Lower lobe of right lung (tissue), 2 donors: ENCODE data around the gene TRAPPC2. TPM values are rescaled to one million over a fixed set of nuclear protein-coding genes. Genes with fewer than 3 reads are reported as not detected.
A peak's percentile ranks its signal among the peaks of the same experiment; 100 is the strongest.

Experiments used
- ATAC-seq, 2 donors: fragments of 200-7000 bp; cut with Tn5 transposase; one replicate each; pipeline ENCODE4 v1.9.1; 2020 to 2022; ENCODE audit warnings: mild to moderate bottlenecking in 2 of 2, moderate library complexity in 2 of 2
- DNase-seq: peaks from one replicate; pipeline ENCODE4 v3.0.0-alpha.2; 2020
- H3K27ac ChIP-seq: fragments of 200-600 bp; one replicate; pipeline ENCODE4 v1.8.0; 2022
- H3K27me3 ChIP-seq: fragments of 200-600 bp; one replicate; pipeline ENCODE4 v1.8.0; 2022; ENCODE audit warnings: low read depth
- H3K36me3 ChIP-seq: fragments of 200-600 bp; one replicate; pipeline ENCODE4 v1.8.0; 2022; ENCODE audit warnings: mild to moderate bottlenecking
- H3K4me1 ChIP-seq: fragments of 200-600 bp; one replicate; pipeline ENCODE4 v1.8.0; 2022
- H3K4me3 ChIP-seq: fragments of 200-600 bp; one replicate; pipeline ENCODE4 v1.8.0; 2022; ENCODE audit warnings: mild to moderate bottlenecking
- H3K9me3 ChIP-seq: fragments of 200-600 bp; one replicate; pipeline ENCODE4 v1.8.0; 2022
- intact Hi-C: fragments of 100-400 bp; cut with DNase I; formaldehyde crosslinking; loops from one replicate; pipeline ENCODE4 v1.11.0; 2022
- total RNA-seq: library from RNA; stranded (reverse); fragmentation: NEBNext Ultra II Directional; extraction: Animal tissue kit (Norgen Biotek cat#: 25700); gene quantifications from one replicate; pipeline ENCODE4 v1.2.1, GENCODE V29; 2021
- TF ChIP-seq, protein P1 (sequence below): fragments of 200-600 bp; IDR thresholded peaks from one replicate; pipeline ENCODE4 v1.8.0; 2022; ENCODE audit warnings: antibody characterized with exemption, mild to moderate bottlenecking
- donor health status: DM: no; HTN: yes; CAD: no; lungs with severe emphysema.

TRAPPC2 gene
- total RNA-seq, 1 donor from 2014 or later = 15.8 TPM

DNA sequence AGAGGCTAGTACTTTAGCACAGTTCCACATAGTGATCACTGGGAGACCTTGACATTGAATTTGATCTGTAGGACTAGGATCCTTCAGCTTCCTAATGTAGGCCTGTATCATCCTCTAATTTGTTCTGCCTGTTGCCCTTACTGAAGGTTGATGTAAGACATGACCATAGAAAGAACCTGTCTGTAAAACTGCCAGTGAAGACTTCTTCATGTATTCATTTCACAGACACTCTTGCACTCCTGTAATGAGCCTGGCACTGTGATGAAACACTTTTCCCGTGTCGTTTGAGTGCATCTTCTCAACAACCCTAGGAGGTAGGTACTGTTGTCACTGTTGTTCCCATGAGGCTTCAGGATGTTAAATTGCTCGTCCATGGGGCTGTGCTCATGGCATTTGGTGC, 30.8 kb downstream of the TRAPPC2 start:
- no peak for DNase-seq
- intact Hi-C loops = no loop called here
- TF ChIP-seq, protein P1, sequence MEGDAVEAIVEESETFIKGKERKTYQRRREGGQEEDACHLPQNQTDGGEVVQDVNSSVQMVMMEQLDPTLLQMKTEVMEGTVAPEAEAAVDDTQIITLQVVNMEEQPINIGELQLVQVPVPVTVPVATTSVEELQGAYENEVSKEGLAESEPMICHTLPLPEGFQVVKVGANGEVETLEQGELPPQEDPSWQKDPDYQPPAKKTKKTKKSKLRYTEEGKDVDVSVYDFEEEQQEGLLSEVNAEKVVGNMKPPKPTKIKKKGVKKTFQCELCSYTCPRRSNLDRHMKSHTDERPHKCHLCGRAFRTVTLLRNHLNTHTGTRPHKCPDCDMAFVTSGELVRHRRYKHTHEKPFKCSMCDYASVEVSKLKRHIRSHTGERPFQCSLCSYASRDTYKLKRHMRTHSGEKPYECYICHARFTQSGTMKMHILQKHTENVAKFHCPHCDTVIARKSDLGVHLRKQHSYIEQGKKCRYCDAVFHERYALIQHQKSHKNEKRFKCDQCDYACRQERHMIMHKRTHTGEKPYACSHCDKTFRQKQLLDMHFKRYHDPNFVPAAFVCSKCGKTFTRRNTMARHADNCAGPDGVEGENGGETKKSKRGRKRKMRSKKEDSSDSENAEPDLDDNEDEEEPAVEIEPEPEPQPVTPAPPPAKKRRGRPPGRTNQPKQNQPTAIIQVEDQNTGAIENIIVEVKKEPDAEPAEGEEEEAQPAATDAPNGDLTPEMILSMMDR = no peak

GRCh38 chrX:13703135-13703534, 31.3 kb downstream of the TRAPPC2 start:
- ATAC-seq = no peak
- Histone ChIP-seq H3K9me3 (no peaks in the 10 kb centered on the region), H3K27ac (no peak overlapping the region), H3K4me1 (peaks cover 22% of the 10 kb centered on the region), H3K27me3 (no peaks in the 10 kb centered on the region), H3K4me3 (no peak overlapping the region), H3K36me3 (no peaks in the 10 kb centered on the region)
- no peak for DNase-seq
- intact Hi-C loops = no loop called here
- TF ChIP-seq, protein P1 = no peak

More for the DNA sequence above, 30.8 kb downstream of the TRAPPC2 start:
- Histone ChIP-seq H3K4me3 (no peak overlapping the region), H3K9me3 (no peaks in the 10 kb centered on the region), H3K36me3 (no peaks in the 10 kb centered on the region), H3K27me3 (no peaks in the 10 kb centered on the region), H3K4me1 (peaks cover 18% of the 10 kb centered on the region), H3K27ac (no peak overlapping the region)
- no peak for ATAC-seq

DNA sequence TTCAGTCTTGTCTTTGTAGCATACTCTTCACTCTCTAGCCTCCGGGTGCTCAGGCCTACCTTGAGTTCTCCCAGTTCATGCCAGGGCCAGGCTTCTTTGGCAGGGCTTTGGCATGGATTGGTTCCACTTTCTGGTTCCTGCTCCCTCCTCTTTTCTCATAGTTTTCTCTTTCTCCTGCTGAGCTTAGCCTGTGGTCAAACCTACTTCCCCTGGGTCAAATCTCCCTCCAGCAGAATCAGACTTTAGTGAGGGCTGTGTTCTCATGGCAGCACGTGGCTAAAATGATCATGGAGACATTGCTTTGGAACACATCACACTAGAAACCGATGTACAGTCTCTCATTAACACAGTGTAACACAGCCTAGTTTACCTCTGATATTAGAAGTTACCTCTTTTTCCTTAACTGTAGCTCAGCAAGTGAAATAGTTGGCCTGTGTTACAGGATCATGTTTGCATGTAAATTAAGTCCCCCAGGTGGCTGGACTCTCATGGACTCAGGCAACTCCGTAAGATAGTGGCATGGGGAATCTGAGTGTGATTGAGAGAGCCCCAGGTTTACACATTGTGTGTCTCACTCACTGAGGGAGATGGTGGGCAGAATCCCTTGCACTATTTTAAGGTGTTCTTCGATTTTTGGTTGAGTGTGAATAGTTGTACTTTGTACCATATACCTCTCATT, 32.2 kb downstream of the TRAPPC2 start:
- Histone ChIP-seq H3K27me3 (no peaks in the 10 kb centered on the region), H3K9me3 (no peaks in the 10 kb centered on the region), H3K4me1 (peaks cover 29% of the 10 kb centered on the region), H3K36me3 (no peaks in the 10 kb centered on the region), H3K4me3 (no peak overlapping the region), H3K27ac (no peak overlapping the region)
- no peak for ATAC-seq
- TF ChIP-seq, protein P1 = no peak
- intact Hi-C loops = no loop called here
- no peak for DNase-seq

GRCh38 chrX:13700380-13700779, 34.0 kb downstream of the TRAPPC2 start:
- no peak for ATAC-seq
- H3K27me3 ChIP-seq = no peaks in the 10 kb centered on the region
- no peaks in the 10 kb centered on the region for H3K36me3 ChIP-seq
- no peaks in the 10 kb centered on the region for H3K9me3 ChIP-seq
- H3K4me1 ChIP-seq = peaks cover 29% of the 10 kb centered on the region
- intact Hi-C loops = no loop called here
- no peak for DNase-seq
- TF ChIP-seq, protein P1 = no peak
- H3K27ac ChIP-seq = no peak overlapping the region
- no peak overlapping the region for H3K4me3 ChIP-seq

DNA sequence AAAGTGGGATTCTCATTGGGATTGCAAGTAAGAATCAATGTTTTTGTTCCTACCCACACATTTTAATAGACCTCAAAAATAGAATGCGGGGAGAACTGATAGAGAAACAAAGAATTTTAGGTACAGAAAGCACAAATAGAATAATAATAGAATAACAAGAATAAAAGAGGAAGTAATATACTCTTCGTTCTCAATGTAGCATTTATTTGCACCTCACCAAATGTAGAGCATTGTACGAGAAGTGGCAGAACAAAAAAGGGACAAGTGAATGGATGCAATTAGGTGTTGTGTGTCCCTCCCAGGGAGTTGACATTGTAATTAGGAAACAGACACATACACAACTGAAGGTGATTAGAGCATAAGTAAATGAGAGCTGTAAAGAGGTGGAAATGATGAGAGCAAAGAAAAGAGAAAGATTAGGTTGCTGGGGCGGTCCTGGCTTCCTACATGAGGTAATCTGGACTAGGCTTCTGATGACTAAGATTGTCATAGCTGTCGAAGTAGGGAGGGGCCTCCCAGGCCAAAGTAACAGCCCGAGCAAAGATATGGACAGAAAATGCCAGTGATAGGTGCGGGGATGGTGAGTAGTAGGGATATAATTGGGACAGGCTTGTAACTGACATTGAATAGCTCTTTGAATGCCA, 35.1 kb downstream of the TRAPPC2 start:
- peaks cover 36% of the 10 kb centered on the region for H3K4me1 ChIP-seq
- ATAC-seq (peak in 1 of 2 donors; percentile 55), DNase-seq (no peak)
- H3K27ac ChIP-seq = no peak overlapping the region
- H3K9me3 ChIP-seq = no peaks in the 10 kb centered on the region
- TF ChIP-seq, protein P1 = no peak
- no peaks in the 10 kb centered on the region for H3K27me3 ChIP-seq
- no peak overlapping the region for H3K4me3 ChIP-seq
- intact Hi-C loops = no loop called here
- H3K36me3 ChIP-seq = no peaks in the 10 kb centered on the region
